HCEC 1CT (cell line): ENCODE measurements around the gene MAPK11.

Experiments used
- DNase-seq: peaks from one replicate; pipeline ENCODE4 v3.0.0-alpha.2; 2017

Gene MAPK11

DNA sequence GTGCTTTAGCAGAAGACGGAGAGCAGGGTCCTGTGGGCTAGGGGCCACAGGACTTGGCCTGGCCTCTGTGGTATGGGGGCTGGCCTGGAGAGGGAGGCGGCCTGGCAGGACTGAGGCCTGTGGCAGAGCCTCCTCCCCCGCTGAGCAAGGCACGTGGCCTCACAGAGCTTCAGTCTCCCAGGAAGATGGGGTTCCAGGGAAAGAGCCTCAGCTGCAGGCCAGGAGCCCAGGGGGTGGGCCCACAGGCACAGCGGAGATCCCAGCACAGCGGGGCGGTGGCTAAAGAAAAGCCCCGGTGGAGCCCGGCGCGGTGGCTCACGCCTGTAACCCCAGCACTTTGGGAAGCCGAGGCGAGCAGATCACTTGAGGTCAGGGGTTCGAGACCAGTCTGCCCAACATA, 10.9 kb downstream of the MAPK11 start:
- no peak for DNase-seq

DNA sequence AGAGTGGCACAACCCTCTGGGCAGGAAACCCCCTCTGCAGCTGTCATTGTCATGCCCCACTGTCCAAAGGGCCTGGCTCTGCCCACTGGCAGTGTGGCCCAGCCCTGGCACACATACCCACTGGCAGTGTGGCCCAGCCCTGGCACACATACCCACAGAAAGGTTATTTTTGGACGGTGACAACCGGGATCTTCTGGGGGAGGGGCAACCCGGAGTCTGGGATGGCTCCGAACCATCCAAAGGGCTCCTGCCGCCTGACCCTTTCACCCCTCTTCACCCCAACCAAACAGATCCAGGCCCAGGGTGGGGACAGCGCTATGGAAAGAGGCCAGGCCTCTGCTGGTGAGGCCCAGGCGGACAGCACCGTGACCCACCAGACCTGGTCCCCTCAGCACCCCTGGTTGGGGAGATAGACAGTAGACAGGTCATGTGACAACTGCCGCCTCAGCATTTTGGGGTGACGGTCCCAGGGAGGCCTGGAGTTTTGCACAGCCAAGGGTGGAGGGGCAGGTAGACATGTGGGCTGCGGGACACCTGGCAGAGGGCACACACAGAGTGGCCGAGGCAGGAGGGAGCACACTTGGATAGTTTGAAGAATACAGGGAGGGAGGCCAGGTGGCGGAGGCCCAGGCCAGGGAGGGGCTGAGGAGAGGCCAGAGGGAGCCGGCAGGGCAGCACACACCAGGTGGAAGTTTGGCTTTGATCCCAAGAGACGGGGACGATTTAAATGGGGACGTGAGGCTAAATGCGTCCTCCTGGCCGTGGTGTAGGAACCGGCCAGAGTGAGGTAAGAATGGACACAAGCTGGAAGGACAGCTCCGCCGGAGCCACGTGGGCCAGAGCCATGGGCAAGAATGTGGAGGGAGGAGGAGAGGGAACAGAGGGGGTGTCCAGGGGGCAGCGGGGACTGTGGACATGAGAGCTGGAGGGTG, 11.6 kb downstream of the MAPK11 start:
- no peak for DNase-seq

DNA sequence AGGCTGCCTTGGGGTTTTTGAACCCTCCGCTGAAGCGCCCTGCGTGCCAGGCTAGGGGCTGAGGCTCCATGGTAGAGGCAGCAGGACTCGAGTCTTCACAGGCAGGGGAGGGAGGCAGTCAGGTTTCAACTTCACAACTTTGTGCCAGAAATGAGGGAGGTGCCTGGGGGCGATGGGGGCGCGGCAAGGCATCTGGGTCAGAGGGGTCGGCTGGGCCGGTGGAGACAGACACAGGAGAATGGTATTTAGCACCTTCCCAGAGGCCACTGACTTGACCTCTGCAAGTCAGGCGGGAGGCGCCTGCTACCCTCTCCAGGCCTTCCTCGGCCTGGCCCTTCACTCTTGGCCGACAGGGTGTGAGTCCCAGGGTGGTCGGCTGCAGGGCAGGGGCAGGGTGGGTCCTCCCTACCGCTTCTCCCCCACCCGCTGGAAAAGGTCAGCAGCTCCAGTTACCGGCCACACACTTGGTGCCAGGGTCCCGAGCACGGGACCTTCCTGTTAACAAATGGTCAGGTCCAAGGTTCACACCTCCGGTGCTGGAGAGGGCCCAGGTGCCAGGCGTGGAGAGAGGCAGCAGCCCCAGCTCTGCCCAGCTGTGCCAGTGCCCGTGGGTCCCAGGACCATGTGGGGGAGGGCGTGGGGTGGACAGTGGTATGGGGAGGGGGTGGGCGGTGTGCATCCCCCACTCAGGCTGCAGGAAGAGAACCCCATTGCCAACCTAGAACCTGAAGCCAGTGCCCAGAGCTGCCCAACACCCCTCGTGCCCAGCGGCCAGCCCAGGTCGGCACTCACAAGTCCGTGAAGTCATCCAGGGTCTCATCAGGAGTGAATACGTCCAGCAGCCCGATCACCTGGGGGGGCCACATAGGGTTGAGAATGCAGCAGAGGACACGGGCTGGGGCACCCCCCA, 12.5 kb downstream of the MAPK11 start:
- no peak for DNase-seq

DNA sequence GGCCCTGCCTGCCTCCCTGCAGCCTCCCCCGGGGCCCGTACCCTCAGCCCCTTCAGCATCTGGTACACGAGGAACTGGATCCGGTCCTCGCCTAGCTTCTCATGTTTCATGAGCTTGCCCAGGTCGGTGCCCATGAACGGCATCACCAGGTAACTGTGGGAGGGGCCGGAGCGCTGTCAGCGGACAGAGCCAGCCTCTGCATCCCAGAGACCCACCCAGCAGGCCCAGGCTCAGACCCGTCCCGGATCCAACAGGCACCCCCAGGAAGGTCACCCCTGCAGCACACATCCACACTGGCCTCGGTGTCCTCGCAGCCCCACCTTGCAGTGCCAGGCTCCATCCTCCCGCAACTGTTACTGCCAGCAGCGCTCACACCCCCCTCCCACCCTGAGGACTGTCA, 13.1 kb downstream of the MAPK11 start:
- no peak for DNase-seq

DNA sequence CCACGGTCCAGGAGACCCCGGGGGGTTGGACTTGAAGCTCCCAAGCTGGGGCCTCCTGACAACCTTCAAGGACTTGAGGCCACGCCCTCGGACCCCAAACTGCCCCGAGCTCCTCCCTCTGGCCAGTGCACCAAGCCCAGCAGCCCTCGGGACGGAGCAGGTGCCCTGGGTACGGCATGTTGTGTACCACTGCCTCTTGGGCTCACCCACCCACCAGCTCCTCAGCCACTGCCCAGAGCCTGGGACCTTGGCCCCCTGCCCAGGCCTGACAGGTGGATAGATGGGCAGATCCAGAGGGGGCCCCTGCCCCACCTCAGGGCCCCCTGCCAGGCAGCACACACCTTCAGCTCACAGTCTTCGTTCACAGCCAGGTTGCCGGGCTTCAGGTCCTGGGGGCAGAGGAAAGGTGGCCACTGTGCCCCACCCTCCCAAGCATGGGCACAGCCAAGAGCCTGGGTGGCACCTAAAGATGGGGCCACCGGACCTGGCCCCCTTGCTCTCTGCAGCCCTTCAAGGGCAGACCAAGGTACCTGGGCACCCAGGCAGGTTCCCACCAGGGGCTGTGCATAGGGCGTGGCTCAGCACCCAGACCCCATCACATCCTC, 13.8 kb downstream of the MAPK11 start:
- no peak for DNase-seq

DNA sequence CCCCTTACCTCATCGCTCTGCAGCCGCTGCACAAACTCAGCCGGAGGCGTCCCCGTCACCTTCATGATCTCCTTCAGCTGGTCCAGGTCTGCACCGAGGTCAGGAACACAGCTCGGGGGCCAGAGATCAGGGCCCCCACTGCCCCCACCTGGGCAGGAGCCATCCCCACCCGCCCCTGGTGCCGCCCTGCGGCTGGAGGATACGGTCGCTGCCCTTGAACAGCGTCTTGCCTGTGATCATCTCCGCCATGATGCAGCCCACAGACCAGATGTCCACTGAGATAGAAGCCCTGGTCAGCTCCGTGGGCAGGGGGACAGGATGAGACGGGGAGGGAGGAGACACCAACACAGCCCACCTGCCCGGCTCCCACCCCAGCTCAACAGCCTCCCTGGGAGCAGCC, 14.6 kb downstream of the MAPK11 start:
- DNase-seq = no peak

DNA sequence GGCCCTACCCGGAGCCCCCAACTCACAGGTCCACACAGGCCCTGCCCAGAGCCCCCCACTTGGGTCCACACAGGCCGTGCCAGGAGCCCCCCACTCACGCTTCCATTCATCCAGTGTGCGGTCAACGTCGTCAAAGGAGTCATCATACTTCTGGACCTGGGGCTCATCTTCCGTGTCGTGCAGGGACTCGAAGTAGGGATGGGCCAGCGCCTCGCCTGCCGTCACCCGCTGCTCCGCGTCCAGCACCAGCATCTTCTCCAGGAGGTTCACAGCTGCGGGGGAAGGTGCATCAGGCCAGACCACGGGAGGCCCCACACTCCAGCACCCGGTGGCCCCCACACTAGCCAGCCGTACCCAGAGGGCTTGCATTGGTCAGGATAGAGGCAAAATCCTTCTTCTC, 15.1 kb downstream of the MAPK11 start:
- DNase-seq = no peak

DNA sequence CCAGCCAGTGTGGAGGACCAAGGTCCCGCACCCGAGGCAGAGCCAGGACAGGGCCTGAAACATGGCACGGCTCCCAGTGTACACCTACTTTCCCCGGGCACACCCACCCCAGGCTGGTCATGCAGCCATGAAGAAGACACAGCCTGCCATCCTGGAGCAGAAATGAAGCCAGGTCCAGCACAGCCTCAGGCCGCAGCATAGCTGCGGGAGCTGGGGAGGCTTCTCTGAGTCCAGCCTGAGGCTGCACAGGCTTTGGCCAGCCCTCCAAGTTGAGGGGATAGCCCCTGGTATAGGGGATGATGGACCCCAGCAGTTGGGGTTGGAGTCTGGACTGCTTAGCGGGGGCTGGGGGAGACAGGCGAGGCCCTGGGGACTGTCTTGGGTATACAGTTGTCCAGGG, 16.2 kb downstream of the MAPK11 start:
- DNase-seq = no peak

DNA sequence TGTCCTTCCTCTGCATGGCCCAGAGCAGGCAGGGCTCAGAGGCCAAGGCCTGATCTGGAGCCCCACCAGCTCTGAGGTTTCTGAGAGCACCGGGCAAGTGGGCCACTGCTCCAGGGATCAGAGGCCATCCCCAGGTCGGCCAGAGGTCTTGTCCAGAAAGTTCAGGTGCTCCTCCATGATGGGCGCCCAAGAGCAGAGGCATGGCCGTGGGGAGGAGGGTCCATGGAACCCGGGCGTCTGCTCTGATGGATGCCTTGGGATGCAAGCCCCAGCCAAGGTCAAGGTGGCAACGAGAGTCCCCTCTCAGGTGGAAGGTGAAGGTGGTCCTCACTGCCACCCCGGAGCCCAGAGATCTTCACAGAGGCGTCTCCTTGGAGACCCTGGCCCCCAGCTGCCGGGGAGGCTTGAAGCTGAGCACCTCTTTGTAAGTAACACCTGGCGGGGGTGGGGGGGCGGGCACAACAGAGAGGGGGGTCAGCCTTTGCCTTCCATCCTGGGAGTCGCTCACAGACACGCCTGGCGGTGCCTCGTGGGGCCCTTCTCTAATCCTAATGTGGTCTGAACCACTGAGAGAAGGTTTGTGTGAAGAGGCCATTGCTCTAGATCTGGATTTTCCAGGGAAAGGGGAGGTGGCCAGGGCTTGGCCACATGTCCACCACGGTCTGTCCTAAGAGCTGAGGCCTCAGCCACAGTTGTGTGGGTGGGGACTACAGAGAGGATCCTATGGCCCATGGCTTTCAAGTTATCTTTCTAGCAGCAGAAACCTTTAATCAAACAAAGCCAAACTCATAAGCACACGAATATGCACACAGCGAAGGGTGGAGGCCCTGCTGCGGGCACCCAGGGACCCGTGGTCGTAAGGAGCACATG, 16.9 kb downstream of the MAPK11 start:
- no peak for DNase-seq

DNA sequence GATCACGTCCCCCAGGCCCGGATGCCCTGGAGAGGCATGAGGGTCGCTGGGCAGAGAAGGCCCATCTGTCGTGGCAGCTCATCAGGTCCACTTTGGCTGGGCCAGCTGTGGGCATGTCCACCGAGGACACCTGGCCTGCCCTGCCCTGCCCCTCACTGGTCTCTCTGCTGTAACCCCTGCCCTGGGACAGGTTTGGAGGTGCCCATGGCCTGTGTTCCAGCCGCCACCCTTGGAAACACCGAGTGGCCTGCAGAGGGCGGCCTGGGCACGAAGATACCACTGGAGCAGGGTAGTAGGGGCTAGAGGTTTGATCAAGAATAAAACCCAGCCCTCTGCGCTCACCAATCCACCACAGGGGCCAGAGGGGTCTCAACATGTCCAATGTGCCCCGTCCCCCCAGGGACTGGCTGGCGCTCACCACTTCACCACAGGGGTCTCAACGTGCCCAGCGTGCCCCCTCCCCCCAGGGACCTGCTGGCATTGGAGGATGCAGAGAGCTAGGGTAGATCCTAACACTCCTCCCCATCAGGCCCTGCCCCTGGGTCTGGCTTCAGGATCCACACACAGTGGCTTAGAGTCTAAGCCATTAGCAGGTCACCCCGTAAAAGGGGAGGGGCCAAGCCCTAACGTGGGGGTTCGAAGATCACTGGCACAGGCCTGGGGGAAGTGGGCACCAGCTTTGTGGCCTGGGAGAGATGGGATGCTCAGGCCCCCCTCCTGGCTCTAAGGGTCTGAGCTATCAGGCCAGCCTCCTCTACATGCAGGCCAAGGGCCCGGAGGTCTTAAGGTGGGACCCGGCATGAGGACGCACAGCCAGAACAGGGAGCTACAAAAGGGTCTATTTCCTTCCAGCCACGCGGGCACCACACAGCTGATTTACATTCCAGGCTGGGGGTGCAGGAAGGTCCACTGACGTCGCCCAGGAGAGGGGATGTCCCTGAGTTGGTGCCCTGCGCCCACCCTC, 17.8 kb downstream of the MAPK11 start:
- DNase-seq = peak; percentile 59

DNA sequence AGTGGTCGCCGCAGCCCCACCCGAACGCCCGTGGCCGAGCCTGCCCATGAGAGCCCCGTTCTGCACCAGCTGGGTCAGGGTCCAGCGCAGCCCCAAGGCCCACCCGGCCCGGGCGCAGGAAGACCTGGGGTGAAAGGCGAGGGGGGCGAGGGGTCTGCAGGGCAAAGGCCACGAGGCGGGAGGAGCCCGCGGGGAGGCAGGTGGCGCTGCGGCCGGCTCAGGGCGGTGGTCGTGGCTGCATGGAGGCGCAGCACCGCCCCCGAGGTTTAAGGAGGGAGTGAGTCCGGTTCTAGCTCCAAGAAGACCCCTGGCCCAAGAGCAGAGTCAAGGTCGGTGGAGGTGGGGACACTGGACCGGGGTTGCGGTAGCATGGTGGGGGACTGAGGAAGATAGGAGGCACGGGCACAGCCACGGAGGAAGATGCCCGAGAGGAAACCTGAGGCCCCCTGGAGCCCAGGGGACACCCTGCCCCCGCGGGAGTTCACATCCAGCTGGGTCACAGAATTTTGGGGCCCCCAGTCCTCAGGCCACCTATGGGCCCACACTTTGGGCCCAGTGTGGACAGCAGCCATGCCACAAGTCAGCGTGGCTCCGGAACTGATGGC, 18.6 kb downstream of the MAPK11 start:
- DNase-seq = no peak

DNA sequence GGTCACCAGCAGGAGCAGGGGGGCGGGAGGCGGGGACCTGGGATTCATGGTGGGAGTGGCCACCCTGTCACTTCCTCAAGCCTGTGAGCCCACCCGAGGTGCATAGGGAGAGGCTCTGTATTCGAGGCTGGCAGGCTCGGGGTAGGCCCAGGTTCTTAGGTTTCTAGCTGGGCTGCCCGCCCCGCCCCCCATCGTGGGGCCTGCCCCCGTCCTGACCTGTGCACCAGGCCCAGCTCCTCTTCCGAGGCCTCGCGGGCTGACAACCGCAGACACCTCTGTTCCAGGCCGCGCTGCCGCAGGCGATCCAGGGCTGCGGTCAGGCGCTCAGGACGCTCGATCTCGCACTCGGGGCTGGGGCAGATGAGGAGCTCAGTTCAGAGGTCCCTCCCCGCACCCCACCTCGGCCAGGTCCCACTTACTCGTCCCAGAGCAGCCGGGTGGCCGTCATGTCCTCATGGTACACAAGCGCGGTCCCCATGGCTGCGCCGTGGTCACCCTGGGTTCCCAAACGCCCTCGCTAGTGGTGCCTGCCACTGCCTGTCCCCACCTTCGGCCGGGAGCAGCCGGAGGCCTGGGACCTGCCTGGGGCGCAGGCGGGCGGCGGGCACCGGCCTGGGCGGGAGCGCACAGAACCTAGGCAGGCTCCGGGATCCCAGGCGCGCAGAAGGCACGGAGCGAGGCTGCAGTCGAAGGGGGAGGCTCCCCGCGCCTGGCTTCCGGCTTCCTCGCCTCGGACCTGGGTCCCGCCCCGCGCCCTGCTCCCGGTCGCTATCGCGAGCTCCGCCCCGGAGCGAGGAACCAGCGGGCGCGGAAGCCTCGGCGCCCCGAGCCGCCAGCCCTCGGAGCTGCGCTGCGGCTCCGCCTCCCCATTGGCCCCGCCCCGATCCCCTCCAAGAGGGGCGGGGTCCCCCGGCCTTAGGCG, 19.4 kb downstream of the MAPK11 start, which contains the start of gene HDAC10:
Gene HDAC10 (minus strand): TSS at position 711 of the 922 bp plus-strand sequence. CDS start 233 bp downstream, at position 478.
- peak; percentile 81 for DNase-seq

DNA sequence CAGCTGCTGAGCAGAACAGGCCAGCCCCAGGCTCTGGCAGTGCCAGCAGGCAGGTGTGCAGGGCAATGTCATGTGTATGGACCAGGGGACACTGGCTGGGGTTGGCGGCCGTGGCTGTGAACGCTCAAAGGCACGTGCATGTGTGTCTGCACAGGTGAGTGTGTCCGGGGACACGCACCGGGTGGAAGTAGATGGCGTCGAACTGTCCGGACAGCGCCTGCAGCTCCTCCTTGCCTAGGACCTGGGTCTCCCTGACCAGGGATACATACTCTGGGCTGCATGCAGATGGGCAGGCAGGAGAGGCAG, 20.0 kb downstream of the MAPK11 start:
- no peak for DNase-seq

DNA sequence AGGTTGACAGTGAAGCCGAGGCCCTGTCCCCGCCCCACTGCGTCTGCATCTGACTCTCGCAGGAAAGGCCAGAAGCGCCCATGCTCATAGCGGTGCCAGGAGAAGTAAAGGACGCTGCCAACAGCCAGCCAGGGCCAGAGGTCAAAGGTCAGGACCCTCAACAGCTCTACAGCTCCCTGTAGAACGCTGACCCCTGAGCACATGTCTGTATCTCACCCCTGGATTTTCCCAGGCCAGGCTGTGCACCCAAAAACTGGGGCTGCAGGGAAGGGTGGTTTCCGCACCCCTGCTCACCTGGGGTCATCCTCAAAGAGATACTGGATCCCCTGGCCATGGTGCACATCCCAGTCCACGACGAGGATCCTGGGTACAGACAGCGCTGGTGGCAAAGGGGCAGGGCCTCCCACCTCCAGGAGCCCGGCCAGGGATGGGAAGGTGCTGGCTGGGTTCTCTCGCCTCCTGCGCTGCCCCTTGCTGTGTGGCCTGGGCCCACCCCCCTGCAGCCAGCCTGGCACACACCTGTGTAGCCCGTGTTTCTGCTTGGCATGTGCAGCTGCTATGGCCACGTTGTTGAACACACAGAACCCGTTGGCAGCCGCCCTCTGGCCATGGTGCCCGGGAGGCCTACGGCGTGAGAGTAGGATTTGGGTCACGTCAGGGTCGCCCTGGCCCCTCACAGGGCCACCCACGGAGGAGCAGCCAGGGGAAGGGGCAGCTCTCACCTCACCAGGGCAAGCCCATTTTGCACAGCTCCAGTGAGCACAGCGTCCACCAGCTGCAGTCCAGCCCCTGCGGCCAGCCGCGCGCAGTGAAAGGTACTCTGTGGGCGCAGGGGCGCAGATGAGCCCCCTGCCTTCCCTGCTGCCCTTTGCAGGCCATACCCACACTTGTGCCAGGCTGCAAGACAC, 20.6 kb downstream of the MAPK11 start:
- no peak for DNase-seq

DNA sequence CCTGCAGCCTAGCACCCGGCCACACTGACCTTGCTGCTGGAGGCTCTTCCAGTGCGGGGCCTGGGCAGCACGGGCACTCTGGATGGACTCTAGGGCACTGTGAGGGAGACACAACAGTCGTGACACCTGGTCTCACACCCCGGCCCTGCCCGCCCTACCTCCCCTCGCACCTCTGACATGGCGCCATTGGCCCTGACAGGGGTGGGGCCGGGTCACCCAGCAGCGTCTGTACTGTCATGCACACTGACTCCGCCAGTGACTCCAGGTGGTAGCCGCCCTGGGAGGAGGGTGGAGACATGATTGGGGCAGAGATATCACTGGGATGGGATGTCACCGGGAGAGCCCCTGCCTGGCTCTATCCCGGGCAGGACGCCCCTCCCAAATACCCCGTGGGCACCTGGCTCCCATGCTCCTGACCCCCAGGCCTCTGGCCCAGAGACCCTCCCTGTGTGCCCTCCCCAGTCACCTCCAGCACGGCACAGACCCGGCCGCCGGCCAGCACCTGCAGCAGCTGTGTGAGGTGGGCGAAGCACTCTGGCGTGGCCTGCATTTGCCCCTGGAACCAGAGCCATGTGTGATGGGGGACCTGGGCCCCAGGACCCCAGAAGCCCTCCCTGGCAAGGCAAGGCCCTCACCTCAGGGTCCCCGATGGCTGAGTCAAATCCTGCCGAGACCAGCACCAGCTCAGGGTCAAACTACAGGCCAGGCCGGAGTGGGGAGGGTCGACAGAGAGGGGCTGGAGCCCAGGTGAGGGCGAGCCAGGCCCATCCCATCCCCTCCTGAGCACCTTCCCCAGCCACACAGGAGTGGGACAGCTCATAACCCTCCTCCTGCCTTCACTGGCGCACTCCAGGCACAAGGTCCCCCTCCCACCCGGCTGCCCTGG, 21.7 kb downstream of the MAPK11 start:
- DNase-seq = no peak

DNA sequence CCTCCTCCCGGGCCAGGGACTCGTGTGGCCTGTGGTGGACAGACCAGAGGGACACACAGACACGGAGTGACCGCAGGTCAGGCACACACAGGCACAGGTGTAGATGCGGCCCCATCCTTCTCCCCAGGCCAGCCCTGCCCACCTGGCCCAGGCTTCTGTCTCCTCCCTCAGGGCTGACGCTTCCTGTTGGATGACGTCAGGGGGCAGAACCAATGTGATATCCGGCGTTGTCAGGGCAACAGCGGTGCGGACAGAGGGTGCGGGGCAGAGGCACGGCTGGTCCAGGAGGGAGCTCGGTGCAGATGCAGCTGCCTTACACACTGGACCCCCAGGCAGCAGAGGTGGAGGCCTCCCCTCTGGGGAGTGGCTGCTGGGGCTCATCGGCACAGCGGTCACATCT, 22.4 kb downstream of the MAPK11 start:
- no peak for DNase-seq
